ENCODE data around the gene HRH1.
"Not testable (repeated sequence)": the region's sequence is repeated elsewhere in the genome, so short reads cannot be mapped to it uniquely, and the experiment has no call there.

The HRH1 gene

GRCh38 chr3:11201251-11202019 lies 47.1 kb downstream of the HRH1 start:
- FAIRE-seq (no peak), DNase-seq (ENCODE audit: insufficient read length, low spot score) (no peak)
- no peak for TF ChIP-seq CTCF (IDR thresholded peaks at IDR 0.05; ENCODE audit: insufficient read depth, missing control alignments)

DNA sequence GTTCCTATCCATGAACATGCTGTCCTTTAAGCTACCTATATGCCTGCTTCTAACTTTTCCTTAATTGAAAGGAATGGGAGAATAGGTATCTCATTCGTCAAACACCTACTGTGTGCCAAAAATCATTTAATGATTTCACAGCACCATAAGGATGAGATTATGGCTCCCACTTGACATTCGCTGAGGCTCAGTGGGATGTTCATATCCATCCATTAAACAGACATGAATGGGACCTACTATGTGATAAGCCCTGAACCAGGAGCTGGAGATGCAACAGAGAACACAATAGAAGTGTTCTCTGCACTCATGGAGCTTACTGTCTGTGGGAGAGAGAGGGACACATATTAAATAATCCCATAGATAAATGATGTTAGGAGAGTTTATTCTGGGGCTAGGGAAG lies 49.7 kb downstream of the HRH1 start:
- no peak for TF ChIP-seq CTCF (IDR thresholded peaks at IDR 0.05; ENCODE audit: insufficient read depth, missing control alignments)
- no peak for FAIRE-seq
- DNase-seq (ENCODE audit: insufficient read length, low spot score) = no peak

DNA sequence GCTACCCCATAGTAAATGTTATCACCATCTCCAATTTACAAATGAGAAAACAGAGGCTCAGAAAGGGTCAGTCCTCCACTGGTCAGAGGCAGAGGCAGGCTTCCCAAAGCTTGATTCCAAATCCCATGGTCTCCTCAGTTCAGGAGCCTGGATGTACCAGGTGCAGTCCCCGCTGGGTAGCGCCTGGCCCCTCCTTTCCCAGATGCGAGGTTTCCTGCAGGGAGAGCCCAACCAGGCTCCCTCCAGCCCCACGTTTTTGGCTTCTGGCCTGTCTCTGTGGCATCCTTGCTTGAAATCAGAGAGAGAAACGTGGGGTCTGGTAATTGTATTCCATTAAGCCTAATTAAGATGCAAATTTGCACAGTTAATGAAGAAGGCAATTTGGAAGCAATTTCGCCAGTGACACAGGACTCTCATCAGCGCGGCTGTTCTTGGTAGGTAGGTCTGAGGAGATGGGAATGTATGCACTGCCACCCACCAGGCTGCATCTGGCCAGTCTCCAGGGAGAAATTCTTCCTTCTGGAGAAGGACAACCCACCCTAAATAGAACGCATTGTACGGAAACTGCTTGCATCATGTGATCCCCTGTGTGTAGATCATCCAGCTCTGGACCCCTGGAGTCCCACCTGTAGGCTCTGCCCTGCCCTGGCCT lies 50.5 kb downstream of the HRH1 start:
- FAIRE-seq (no peak), DNase-seq (ENCODE audit: insufficient read length, low spot score) (no peak)

DNA sequence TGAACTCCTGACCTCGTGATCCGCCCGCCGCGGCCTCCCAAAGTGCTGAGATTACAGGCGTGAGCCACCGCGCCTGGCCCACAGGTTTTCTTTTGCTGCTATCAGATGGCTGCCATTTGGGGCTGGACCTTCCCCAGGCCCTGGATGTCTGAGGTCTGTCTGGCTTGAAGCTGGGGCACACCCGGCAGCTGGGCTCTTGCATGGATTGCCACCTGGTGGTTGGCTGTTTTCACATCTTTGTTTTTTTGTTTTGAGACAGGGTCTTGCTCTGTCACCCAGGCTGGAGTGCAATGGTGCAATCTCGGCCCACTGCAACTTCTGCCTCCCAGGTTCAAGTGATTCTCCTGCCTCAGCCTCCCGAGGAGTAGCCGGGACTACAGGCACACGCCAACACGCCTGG lies 51.6 kb downstream of the HRH1 start:
- not testable (repeated sequence) for FAIRE-seq; DNase-seq (ENCODE audit: insufficient read length, low spot score)

More for the DNA sequence above, 50.5 kb downstream of the HRH1 start:
- no peak for TF ChIP-seq CTCF (IDR thresholded peaks at IDR 0.05; ENCODE audit: insufficient read depth, missing control alignments)

DNA sequence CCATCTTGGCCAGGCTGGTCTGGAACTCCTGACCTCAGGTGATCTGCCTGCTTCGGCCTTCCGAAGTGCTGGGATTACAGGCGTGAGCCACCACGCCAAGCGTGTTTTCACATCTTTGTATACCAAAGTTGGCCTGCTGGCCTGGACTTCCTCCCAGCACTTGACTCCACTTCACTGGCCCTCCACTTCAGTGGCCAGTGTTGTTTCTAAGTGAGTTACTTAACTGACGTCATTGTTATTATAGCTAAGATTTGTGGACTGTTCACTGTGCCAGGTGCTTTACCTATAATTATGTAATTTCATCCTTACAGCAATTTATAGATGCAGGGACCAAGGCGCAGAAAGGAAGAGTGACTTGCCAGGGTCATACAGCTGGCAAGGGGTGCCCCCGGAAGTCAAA lies 52.0 kb downstream of the HRH1 start:
- FAIRE-seq = no peak
- no peak for TF ChIP-seq CTCF (IDR thresholded peaks at IDR 0.05; ENCODE audit: insufficient read depth, missing control alignments)
- no peak for DNase-seq (ENCODE audit: insufficient read length, low spot score)

- FAIRE-seq (no peak), DNase-seq (ENCODE audit: insufficient read length, low spot score) (no peak)
- no peak for TF ChIP-seq CTCF (IDR thresholded peaks at IDR 0.05; ENCODE audit: insufficient read depth, missing control alignments)
Measured at GRCh38 chr3:11206953-11207352, 52.7 kb downstream of the HRH1 start.

DNA sequence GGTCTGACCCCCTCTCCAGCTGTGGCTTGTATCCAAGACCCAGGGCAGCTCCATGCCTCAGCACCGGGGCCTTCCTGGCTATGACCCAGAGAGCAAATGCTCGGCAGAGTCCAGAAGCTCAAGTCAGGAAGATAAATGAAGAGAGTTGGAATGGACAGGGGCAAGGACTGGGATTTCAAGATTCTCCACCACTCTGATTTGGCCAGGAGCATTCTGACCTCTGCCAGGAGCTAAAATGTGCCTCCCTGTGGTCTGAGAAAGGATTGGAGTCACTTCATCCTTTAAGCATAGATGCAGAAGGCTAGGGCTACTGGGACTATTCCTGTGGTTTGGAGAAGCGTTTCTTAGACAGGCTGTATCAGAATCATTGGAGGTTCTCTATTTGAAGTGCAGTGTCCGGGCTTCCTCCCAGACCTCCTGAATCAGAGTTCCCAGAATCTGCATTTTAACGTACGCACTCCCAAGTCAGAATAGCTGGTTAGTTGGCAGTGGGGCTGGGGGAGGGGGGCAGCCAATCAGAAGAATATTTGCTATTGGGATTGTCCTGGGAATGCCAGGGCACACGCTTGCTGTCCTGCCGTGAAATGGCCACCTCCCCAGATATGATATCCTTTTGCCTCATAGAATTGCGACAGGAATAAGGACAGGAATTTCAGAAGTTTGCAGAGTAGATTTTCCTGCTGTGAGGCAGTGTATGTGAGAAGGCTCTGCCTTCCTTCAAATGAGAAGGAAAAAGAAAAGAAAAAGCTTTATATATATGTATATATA lies 57.4 kb downstream of the HRH1 start:
- DNase-seq (ENCODE audit: insufficient read length, low spot score) = no peak
- FAIRE-seq = no peak
- no peak for TF ChIP-seq CTCF (IDR thresholded peaks at IDR 0.05; ENCODE audit: insufficient read depth, missing control alignments)
